Lung microvascular endothelial cell (primary cell): ENCODE measurements around the gene CABLES1. TPM values are rescaled to one million over a fixed set of nuclear protein-coding genes. Genes with fewer than 3 reads are reported as not detected.

ENCODE experiments used
- DNase-seq, 2 donors: peaks; one replicate each; pipeline versions ENCODE4 v3.0.0 to v3.0.0-alpha.2; 2010; ENCODE audit warnings: low read depth in 2 of 2
- total RNA-seq: library from RNA; depleted of rRNA; stranded (reverse); fragments of >200 nt; gene quantifications from 2 replicates; pipeline ENCODE4 v1.2.1, GENCODE V29; 2014

Gene CABLES1
- total RNA-seq, 1 donor from 2014 or later = 74.8 TPM

DNA sequence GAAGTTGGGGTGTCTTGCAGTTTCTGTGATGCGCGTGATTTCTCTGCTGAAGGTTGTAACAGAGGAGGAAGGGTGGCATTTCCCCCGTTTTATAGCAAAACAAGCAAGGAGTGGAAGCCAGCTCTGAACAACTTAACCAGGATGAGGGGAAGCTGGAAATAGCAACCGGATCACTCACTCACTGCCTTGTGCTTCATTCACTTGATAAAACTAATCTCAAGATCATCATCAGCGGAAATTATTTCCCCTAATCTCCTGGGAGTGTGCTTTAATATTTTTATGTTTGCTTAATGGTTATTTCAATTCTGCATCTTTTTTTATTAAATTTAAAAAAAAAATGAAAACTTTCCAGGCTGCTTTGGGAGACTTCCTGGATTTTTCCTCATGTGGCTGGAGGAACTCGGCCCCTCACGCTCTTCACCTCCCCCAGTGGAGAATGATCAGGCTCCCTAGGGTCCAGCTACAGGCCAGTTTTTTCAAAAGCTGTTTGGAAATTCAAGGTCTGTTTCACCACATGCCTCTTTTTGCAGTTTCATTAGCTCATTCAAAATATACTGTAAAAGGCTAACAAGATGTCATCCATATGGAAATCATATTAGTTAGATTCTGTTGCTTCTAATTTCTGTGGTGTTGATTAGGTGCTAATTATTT lies 31.7 kb downstream of the CABLES1 start:
- peak in 1 of 2 donors; percentile 29 for DNase-seq

DNA sequence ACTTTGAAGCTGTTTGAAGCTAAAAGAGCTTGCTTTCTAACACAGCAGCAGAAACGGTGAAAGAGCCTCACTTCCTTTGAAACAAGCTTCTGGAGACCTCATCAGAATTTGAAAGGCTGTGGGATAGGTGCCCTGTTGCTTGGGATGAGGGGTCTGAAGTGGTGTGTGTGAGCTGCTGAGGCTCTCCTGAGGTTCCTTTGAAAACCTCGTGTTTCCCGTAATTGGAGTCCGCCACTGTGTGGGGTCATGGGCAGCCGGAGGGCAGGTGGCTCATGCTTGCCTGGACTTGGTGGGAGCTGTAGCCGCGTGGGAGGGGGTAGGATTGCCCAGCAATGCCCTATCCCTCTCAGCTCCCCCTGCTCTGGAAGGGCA lies 34.4 kb downstream of the CABLES1 start:
- DNase-seq = no peak

DNA sequence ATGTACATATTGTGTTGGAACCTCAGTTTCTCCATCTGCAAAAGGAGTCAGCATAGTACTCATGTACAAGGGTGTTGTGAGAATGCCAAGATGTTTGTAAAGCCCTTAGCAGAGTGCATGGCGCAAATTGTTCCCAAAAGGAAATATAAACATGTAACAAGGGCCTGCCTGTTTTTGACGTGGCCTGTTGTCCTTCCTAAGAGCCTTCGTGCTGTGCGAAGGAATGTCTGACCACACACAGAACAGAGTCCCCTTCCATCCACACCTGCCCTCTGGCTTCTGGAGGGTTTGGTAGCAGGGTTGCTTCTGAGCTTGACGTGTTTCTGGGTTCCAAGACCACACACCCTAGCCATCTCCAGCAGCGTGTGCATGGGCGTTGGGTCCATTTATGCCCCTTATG lies 34.9 kb downstream of the CABLES1 start:
- no peak for DNase-seq

DNA sequence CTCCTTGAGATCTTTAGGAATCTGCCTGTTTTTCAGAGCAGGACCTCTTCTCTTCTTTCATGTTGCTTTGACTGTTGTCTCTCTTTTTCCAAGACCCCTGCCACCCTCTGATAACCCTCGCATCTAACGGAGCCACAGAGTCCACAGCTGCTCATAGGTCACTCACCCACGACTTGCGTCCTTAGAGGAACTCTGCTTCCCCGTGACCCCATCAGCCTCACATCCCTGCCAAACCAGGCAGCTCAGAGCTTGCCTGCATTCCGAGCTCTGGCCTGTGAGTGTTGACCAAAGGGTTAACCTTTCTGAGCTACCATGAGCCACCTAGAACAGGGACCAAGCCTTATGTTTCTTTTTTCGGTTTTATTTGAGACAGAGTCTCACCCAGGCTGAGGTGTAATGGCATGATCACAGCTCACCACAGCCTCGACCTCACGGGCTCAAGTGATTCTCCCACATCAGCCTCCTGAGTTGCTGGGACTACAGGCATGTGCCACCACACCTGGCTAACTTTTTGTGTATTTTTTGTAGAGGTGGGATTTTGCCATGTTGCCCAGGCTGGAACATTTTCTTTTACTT lies 36.4 kb downstream of the CABLES1 start:
- no peak for DNase-seq

DNA sequence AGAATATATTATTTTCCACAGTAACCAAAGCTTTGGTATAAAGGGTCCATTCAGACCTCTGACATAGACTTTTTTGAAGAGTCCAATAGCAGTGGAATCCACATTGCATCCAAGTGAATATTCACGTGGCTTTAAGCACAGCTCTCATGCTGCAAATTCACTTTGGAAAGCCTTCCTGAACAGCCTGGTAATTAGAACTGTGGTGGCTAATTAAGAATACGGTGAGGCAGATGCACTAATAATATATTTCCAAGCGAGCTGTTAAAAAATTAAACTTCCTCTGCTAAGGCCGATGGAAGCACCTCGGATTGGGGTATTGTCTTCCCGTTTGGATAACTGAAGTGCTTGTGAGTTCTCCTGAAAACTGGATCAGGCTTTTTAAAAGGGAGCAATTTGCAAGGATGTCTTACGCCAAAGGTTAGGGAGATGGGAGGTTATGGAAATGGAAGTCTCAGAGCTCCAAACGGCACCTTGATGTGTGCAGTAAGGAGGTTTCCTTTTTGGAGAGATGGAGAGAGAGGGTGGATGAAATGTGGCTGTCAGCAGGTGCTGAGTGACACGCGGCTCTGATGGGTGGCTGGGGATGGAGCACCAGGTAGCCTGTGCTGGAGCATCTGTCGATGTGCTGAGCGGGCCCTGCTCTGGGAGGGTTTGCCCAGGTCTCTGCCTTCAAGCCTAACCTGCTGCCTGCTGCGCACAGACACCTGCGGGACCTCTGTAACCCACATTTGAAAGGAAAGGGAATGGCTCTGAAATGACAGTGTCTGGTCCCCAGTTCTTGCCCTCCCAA lies 37.5 kb downstream of the CABLES1 start:
- no peak for DNase-seq

DNA sequence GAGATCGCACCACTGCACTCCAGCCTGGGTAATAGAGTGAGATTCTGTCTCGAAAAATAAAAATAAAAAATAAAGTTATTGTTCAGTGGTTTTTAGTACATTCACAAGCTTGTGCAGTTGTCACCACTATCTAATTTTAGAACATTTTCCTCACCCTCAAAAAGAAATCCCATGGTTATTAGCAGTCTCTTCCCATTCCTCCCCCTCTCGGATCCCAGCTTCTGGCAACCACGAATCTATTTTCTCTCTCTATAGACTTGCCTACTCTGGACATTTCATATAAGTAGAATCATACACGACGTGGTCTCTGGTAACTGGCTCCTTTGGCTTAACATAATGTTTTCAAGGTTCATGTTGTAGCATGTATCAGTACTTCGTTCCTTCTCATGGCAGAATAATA lies 38.6 kb downstream of the CABLES1 start:
- DNase-seq = no peak

DNA sequence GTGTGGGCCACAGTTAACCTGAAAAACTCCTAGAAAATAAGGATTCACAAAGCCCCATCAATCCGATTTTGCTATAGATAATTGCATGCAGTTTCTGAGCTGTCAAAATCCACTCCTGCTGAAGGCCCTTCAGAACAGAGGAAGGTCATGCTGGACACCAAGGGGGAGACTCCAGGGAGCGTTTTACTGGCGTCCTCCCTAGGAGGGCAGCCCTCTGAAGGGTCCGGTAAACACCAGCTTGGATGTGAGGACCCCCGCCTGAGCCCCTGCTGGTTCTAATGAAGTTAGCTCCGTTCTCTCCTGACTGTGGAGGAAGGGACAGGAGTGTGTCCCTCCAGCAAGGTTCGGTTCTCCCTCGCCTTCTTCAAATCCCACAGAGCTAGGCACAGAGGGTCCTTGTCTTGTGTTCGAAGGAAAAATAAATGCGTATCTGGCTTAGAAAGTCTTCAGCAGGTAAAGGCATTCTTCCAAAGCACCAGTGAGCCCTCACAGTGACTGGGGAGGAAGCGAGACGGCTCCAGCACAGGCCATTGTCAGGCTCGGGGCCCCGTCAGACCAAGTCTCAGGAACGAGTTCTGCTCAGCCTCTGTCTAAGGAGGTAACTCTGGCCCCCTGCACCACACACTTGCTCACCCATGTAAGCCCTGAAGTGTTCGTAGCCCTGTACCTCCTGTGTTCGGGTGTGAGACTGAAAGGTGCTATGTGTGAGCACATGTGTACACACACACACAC lies 41.6 kb downstream of the CABLES1 start:
- no peak for DNase-seq

DNA sequence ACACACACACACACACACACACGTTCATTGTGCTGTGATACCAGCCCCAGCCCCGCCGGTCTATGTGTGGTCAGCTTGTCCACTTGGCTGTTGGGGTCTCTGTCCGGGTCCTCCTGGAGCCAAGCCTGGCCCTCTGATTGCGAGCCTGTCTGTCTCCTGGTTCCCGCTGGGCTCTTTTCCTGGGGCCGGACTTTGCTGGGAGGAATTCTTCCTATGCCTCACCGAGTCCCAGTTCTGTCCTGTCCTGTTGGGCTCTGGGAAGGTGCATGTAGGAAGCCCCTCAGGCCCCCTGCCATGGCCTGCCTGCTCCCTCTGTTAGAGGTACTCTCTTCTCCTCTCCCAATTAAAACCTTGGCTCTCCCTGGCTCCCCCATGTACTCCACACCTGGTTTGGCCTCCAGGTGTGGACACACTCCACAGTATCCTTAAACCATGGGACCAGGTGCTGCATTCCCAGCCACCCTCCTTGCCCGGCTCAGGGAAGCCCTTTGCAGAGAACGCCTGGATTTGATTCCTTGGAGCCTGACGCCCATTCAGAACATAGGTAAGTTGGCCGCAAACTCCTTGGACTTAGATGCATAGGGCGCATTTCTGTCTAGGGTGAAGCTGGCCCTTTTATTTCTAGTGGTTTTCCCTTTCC lies 42.3 kb downstream of the CABLES1 start:
- no peak for DNase-seq

DNA sequence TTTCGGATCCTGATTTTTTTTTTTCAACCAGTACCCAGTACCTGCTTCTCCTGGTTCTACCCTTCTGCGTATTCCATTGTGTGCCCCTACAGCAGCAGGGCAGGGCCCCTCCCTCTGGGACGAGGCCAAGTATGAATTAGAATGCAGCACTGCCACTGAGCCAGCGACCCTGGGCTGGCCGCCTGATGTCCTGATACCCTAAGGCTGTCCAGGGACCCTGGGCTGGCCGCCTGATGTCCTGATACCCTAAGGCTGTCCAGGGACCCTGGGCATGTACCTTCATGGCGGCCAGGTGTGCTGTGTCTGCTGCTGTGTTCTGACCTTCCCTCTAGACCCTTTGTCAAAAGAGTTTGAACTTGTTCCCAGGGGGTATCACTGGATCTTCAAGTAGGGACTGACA lies 42.9 kb downstream of the CABLES1 start:
- no peak for DNase-seq

DNA sequence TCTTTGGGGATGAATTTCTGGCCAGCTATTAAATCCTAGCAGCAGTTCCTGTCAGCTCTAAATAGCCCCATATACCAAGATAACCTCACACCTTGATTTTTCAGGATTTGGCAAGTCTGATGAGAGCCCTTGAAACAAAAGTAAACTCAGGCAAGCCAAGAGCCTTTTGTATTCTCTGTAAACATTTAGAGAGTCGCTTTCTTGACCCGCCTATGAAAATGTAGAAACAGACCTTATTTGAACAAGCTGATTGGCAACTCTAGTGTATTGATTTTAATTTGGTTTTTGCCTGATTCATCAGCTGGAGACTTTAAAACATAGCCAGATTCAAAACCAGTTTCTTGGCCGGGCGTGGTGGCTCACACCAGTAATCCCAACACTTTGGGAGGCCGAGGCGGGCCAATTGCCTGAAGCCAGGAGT lies 43.4 kb downstream of the CABLES1 start:
- no peak for DNase-seq

DNA sequence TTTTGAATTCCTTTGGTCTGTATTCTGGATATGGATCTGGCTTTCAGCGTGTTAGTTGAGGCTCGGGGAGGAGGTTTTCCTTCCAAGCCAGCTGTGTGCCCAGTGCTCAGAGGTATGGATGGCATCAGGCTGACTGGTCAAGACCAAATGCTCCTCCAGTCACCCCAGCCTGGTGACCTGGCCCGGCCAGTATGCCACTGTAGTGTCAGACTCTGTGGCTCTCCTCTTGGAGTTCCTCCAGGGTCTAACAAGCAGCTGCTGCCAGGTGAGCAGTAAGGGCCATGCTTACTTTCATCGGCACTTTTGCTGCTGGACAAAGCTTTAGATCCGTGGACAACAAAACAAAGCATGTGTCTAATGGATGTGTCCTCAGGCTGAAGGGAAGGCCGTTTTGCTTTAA lies 44.1 kb downstream of the CABLES1 start:
- no peak for DNase-seq

DNA sequence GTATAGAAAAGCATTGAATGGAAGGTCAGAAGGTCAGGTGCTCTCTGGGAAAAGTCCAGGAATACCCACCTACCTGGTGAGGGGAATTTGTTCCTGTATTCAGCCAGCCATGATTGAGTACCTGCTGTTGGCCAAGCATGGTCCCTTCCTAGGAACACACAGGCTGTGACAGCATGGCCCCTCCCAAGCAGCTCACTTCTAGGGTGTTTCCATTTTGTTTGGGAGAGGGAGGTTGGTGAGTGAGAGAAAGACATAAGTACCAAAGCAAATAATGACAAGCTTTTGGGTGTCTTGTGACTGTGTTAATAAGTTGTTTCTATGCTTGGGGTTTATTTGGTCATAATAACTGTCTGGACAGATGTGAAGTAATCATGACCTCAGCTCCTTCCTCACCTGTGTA lies 46.3 kb downstream of the CABLES1 start:
- DNase-seq = no peak

DNA sequence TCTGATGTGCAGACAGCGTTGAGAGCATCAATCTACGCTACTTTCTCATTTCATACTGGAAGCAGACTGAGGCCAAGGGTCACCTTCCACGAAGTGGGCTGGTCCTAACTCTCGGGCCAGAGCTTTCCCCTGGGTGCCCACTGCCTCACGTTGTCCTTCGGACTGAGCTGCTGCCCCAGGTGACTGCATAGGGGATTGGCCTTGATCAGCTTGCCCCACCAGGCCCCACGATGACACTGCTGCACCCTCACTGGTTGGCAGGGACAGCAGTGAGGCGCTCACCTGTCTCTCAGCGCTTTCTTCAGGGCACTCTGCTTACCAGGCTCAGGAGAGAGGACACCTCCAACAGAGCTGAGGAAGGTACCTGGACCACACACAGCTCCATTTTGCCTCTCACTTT lies 47.3 kb downstream of the CABLES1 start:
- no peak for DNase-seq

DNA sequence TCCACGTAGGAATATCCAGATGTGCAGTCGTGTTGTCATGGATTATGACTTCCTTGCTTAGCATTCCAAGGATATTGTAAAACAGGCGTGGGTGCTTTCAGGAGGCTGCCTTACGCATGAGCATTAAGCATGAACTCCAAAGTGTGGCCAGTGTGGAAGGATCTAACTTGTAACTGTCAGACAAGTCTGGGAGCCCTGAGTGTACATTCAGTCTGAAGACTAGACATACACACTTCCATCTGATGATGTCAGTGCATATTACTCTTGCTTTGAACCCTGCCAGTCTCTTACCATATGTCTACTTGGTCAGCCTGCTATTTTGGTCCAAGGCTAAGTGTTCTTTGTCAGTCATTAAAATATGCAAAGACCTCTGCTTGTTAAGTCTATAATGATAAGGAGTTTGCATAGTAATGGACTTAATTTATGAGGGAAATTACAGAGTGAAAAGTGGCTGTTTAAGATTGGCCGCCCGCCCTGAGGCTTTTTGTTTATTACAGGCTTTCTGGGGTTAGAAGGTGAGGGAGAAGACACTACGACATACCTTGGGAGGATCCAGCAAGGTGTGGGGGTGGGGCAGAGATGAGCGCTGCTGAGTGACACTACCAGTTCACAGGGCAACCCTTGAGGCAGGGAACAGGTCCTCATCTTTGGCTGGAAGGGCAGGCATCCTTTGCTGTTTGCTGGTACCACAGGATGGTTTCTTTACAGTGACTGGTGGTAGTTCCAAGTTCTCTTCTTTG lies 48.3 kb downstream of the CABLES1 start:
- DNase-seq = peak in 1 of 2 donors; percentile 18

DNA sequence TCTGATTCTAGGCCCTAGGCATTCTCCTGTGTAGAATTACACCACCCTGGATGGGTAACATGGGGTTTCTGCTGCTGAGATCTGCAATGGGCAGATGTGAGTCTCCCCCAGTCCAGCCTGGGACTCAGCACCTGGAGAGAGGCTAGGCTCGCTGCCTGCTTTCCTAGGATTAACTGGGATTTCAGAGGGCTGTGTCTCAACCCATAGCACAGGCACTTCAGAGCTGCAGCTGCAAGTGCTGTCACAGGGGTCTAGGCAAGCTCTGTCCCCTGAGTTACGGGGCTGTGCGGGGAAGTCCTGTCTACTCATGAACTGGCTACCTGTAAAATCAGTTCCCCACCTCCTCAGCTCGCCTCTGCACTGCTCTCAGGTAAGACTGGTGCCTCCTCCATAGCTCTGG lies 51.5 kb downstream of the CABLES1 start:
- DNase-seq = no peak

DNA sequence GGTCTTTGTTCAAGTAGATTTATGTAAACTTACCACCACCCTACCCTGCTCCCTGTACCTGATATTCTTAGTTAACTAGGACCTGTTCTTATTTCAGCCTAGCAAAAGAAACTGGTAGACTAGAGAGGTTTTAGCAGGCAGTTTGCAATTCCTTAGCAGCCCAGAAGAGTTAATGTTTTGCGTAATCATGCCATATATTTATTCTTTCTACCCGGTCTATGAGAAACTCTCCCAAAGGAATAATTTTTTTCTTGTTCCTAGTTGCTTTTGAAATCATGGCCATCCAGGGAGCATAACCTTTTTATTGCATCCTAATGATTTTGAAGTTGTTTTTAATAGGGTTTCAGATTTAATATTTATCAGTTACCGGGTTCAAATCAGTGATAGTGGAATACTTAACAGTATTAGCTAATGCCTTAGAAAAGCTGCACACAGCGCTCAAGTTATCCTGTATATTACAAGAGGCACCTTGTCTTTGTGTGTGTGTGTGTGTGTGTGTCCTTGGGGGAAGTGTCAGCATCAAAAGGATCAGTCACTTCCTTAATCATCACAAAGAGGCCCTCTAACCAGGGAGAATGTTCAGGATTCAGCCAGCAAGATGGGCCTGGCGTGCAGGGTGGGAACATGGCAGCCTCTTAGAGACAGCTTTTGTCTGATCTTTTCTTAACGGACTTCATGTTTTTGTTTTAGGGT lies 52.9 kb downstream of the CABLES1 start:
- DNase-seq = peak in 1 of 2 donors; percentile 60

DNA sequence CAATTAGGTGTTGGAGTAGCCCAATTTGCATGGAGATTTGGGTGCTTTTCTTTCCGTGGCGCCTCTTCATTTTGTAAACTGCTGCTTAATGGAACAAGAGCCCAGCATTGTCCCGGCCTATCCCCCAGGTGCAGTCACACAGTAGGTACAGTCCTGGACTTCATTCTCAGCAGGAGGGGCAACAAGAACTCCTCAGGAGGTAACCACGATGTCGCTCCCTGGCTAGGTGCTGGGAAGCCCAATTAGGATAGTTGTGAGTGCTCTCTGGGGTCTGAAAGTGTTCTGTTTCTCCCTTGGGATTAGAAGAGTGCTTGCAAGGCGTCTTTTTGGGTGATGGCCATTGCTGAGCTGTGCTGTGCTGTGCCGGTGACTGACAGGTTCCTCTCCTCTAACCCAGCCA lies 53.8 kb downstream of the CABLES1 start:
- no peak for DNase-seq

DNA sequence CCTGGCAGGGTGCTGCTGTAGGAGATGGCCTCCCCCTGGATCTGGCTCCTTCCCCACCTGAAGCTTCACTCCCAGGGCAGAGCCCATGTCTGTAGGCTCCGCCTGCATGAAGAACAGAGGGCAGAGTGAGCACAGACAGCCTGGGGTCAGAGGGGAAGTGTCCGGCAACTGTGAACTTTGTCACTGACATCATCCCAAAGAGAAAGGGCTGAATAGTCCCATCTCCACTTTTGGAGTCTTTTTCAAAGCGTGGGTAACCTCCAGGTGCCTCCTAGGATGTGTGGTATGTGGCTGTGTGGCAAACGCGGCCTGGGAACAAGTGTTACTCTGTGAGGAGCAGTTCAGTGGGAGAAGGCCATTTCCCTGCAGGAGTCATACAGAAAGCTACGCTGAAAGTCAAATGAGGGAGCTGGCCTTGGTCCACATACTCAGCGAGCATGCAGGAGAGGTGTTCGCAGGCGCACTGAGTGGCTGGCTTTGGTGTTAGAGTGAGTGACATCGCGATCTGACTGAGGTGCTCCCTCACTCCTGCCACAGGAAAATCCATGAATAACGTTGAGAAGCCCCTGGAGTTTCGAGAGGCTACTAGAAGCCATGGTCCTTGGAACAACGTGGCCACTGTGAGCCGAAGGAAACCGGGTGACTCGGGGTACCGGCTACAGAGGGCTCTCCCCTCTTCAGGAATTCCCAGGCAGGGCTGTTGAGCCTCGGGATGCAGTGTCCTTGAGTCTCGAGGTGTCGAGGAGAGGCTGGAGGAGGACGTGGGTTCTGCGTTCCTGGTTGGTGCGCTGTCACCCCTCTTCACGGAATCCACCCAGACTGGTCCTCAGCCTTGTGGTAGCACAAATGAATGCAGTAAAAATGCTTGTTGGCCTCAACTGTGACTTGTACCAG lies 54.7 kb downstream of the CABLES1 start:
- no peak for DNase-seq

DNA sequence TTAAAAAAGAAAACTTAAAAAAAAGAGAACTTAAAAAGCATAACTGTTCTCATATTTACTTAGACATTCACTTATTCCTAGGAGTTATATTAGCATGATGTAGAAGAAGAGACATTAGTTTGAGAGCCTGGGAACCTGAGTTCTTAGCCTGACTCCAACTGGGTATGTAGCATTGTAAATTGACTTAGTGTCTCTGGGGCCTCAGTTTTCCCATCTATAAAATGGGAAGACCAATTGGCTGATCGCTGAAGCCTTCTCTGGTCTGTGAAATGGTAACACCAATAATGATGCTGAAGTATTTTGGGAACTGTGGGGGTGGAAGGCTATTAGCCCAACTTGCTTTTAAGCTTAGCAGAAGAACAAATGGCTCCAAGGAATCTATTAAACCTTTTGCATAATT lies 55.9 kb downstream of the CABLES1 start:
- DNase-seq = no peak
